ENCODE measurements around the gene FAM135A.
"Not testable (repeated sequence)": the region's sequence is repeated elsewhere in the genome, so short reads cannot be mapped to it uniquely, and the experiment has no call there.

Gene FAM135A

DNA sequence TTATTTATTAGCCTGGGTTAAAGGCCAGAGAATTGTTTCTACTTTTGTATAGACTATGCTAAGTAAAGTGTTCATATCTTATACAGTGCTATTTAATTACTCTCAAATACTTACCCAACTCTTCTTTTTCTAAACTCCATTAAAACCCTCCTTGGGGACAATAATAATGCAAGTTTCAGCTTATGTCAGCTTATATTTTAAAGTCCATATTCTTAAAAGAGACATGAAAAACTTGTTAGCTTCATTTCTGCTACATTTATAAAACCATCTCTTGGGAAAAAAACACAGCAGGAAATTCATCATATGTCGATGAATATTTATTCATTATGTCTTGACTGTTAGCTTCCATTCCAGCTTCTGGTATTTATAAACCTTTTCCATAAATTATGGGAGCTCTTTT lies 81.5 kb downstream of the FAM135A start:
- Histone ChIP-seq H3K4me1 (ENCODE audit: insufficient read depth, insufficient read length) (no peaks in the 10 kb centered on the region), H3K9ac (ENCODE audit: insufficient read length, low read depth) (no peak overlapping the region), H3K36me3 (ENCODE audit: insufficient read depth, insufficient read length, low read length) (no peaks in the 10 kb centered on the region), H3K9me3 (ENCODE audit: insufficient read depth, low read length) (no peaks in the 10 kb centered on the region), H3K4me3 (ENCODE audit: insufficient read length, low read depth) (no peak overlapping the region), H3K27me3 (ENCODE audit: insufficient read depth, insufficient read length) (no peaks in the 10 kb centered on the region)
- no peak for TF ChIP-seq YY1 (IDR thresholded peaks at IDR 0.05; ENCODE audit: insufficient read depth, insufficient read length)
- no peak for TF ChIP-seq ZNF274 (IDR thresholded peaks at IDR 0.05; ENCODE audit: low read depth, low read length)
- no peak for TF ChIP-seq SUZ12 (IDR thresholded peaks at IDR 0.05; ENCODE audit: extremely low read depth, insufficient read depth, insufficient read length)
- DNase-seq (ENCODE audit: low read depth, low spot score): no peak

DNA sequence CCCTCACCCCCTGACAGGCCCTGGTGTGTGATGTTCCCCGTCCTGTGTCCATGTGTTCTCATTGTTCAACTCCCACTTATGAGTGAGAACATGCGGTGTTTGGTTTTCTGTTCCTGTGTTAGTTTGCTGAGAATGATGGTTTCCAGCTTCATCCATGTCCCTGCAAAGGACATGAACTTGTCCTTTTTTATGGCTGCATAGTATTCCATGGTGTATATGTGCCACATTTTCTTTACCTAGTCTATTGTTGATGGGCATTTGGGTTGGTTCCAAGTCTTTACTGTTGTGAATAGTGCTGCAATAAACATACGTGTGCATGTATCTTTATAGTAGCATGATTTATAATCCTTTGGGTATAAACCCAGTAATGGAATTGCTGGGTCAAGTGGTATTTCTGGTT lies 82.5 kb downstream of the FAM135A start:
- H3K4me3 ChIP-seq (ENCODE audit: insufficient read length, low read depth); H3K4me1 ChIP-seq (ENCODE audit: insufficient read depth, insufficient read length); H3K9me3 ChIP-seq (ENCODE audit: insufficient read depth, low read length); H3K9ac ChIP-seq (ENCODE audit: insufficient read length, low read depth); H3K36me3 ChIP-seq (ENCODE audit: insufficient read depth, insufficient read length, low read length); DNase-seq (ENCODE audit: low read depth, low spot score); H3K27me3 ChIP-seq (ENCODE audit: insufficient read depth, insufficient read length): not testable (repeated sequence)

DNA sequence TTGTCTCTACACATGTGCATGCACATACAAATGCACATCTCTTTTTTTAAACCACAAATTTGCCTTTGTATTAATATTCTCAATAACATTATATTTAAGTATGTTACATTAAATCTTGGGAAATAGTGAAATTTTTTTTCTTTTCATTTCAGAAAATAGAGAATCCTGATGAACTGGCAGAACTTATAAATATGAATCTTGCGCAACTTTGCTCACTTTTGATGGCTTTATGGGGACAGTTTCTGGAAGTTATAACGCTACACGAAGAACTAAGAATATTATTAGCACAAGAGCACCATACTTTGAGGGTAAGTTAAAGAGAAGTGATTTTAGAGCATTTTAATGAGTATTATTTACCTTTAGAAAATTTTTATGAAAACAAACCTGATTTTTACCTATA lies 89.2 kb downstream of the FAM135A start:
- no peak overlapping the region for H3K4me3 ChIP-seq (ENCODE audit: insufficient read length, low read depth)
- no peak for DNase-seq (ENCODE audit: low read depth, low spot score)
- H3K4me1 ChIP-seq (ENCODE audit: insufficient read depth, insufficient read length): no peaks in the 10 kb centered on the region
- no peak for TF ChIP-seq SUZ12 (IDR thresholded peaks at IDR 0.05; ENCODE audit: extremely low read depth, insufficient read depth, insufficient read length)
- no peak for TF ChIP-seq ZNF274 (IDR thresholded peaks at IDR 0.05; ENCODE audit: low read depth, low read length)
- TF ChIP-seq YY1 (IDR thresholded peaks at IDR 0.05; ENCODE audit: insufficient read depth, insufficient read length): no peak
- H3K36me3 ChIP-seq (ENCODE audit: insufficient read depth, insufficient read length, low read length): peaks cover 15% of the 10 kb centered on the region
- H3K9ac ChIP-seq (ENCODE audit: insufficient read length, low read depth): no peak overlapping the region
- no peaks in the 10 kb centered on the region for H3K27me3 ChIP-seq (ENCODE audit: insufficient read depth, insufficient read length)
- H3K9me3 ChIP-seq (ENCODE audit: insufficient read depth, low read length): peaks cover 22% of the 10 kb centered on the region

DNA sequence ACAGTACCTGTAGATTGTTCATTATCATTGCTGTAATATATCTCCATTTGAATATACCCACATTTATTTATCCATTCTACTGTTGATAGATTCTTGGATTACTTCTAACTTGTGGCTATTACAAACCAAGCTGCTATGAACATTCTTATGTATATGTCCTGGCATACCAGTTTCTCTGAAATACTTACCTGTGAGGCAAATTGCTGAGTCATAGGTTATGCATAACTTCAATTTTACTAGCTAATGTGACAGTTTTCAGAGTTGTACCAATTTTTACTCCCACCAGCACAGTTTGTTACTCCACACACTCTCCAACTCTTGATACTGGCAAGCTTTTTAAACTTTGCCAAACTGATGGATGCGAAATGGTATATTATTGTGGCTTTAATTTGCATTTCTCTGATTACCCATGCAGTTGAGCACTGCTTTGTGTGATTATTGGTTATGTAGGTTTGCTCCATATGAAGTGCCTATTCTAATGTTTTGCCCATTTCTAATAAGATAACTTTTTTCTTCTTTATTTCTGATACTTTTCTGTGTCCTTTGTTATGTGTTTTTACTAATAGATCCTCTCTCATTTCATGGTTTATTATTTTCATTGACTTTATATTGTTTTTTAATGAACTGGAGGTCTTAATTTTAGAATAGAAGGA lies 90.6 kb downstream of the FAM135A start:
- H3K9me3 ChIP-seq (ENCODE audit: insufficient read depth, low read length): peaks cover 22% of the 10 kb centered on the region
- TF ChIP-seq YY1 (IDR thresholded peaks at IDR 0.05; ENCODE audit: insufficient read depth, insufficient read length) (no peak), ZNF274 (IDR thresholded peaks at IDR 0.05; ENCODE audit: low read depth, low read length) (no peak), SUZ12 (IDR thresholded peaks at IDR 0.05; ENCODE audit: extremely low read depth, insufficient read depth, insufficient read length) (no peak)
- H3K4me1 ChIP-seq (ENCODE audit: insufficient read depth, insufficient read length): no peaks in the 10 kb centered on the region
- no peaks in the 10 kb centered on the region for H3K27me3 ChIP-seq (ENCODE audit: insufficient read depth, insufficient read length)
- H3K4me3 ChIP-seq (ENCODE audit: insufficient read length, low read depth): no peak overlapping the region
- no peak overlapping the region for H3K9ac ChIP-seq (ENCODE audit: insufficient read length, low read depth)
- H3K36me3 ChIP-seq (ENCODE audit: insufficient read depth, insufficient read length, low read length): peaks cover 15% of the 10 kb centered on the region
- DNase-seq (ENCODE audit: low read depth, low spot score): no peak

DNA sequence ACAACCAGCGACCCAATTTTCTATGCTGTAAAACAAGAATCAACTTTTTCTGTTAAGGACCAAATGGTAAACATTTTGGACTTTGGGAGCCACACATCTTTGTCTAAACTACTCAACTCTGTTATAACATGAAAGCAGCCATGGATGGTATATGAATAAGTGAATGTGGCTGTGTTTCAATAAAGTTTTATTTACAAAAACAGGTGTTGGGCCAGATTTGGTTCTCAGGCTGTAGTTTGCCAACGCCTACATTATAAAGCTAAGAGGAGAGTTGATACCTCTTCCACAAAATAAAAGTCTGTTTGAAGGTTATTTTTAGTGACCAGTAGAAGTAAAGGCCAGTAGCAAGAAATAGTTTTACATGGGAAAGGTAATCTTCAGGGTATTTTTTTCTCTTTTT lies 93.0 kb downstream of the FAM135A start:
- peaks cover 22% of the 10 kb centered on the region for H3K9me3 ChIP-seq (ENCODE audit: insufficient read depth, low read length)
- H3K4me3 ChIP-seq (ENCODE audit: insufficient read length, low read depth): no peak overlapping the region
- H3K9ac ChIP-seq (ENCODE audit: insufficient read length, low read depth): no peak overlapping the region
- peaks cover 15% of the 10 kb centered on the region for H3K36me3 ChIP-seq (ENCODE audit: insufficient read depth, insufficient read length, low read length)
- no peak for DNase-seq (ENCODE audit: low read depth, low spot score)
- TF ChIP-seq ZNF274 (IDR thresholded peaks at IDR 0.05; ENCODE audit: low read depth, low read length) (no peak), YY1 (IDR thresholded peaks at IDR 0.05; ENCODE audit: insufficient read depth, insufficient read length) (no peak), SUZ12 (IDR thresholded peaks at IDR 0.05; ENCODE audit: extremely low read depth, insufficient read depth, insufficient read length) (no peak)
- H3K4me1 ChIP-seq (ENCODE audit: insufficient read depth, insufficient read length): no peaks in the 10 kb centered on the region
- H3K27me3 ChIP-seq (ENCODE audit: insufficient read depth, insufficient read length): no peaks in the 10 kb centered on the region

DNA sequence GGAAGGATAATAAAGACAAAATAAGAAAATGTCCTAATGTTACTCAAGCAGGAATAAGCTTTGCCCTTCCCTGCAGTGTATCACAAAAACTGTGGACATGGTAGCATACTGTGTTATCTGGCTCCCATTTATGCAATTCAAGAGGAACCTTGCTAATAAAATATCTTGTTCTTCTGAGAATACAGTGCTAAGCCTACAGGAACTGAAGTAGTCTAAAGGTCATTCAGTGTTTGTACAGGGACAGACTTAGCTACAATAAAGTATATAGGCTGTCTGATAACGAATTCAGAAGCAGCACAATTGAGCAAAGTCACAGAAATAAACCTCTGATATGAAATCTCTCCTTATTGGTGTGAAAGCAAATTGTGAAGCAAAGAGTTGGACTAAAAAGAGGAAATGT lies 93.9 kb downstream of the FAM135A start:
- no peak for DNase-seq (ENCODE audit: low read depth, low spot score)
- H3K27me3 ChIP-seq (ENCODE audit: insufficient read depth, insufficient read length): no peaks in the 10 kb centered on the region
- no peak overlapping the region for H3K4me3 ChIP-seq (ENCODE audit: insufficient read length, low read depth)

DNA sequence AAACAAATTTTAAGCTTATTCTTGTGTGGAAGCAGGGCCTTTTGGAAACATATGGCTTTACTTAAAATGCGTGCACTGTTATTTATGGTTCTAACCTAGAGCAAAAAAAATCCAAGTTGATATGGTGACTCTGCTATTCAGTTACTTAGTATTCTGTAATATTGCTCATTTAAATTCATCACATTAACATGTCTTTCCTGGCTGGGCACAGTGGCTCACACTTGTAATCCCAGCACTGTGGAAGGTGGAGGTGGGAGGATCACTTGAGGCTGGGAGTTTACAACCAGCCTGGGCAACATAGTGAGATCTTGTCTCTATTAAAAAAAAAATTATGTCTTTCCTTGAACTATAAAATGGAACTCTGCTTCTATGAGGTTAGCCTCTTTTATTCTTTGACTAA lies 95.6 kb downstream of the FAM135A start:
- no peak overlapping the region for H3K9ac ChIP-seq (ENCODE audit: insufficient read length, low read depth)
- no peaks in the 10 kb centered on the region for H3K27me3 ChIP-seq (ENCODE audit: insufficient read depth, insufficient read length)
- no peak for TF ChIP-seq YY1 (IDR thresholded peaks at IDR 0.05; ENCODE audit: insufficient read depth, insufficient read length)
- TF ChIP-seq SUZ12 (IDR thresholded peaks at IDR 0.05; ENCODE audit: extremely low read depth, insufficient read depth, insufficient read length): no peak
- TF ChIP-seq ZNF274 (IDR thresholded peaks at IDR 0.05; ENCODE audit: low read depth, low read length): no peak
- H3K4me3 ChIP-seq (ENCODE audit: insufficient read length, low read depth): no peak overlapping the region
- H3K4me1 ChIP-seq (ENCODE audit: insufficient read depth, insufficient read length): no peaks in the 10 kb centered on the region
- DNase-seq (ENCODE audit: low read depth, low spot score): no peak
- peaks cover 7% of the 10 kb centered on the region for H3K36me3 ChIP-seq (ENCODE audit: insufficient read depth, insufficient read length, low read length)
- peaks cover 10% of the 10 kb centered on the region for H3K9me3 ChIP-seq (ENCODE audit: insufficient read depth, low read length)

More for the DNA sequence above, 93.9 kb downstream of the FAM135A start:
- Histone ChIP-seq H3K4me1 (ENCODE audit: insufficient read depth, insufficient read length) (no peaks in the 10 kb centered on the region), H3K36me3 (ENCODE audit: insufficient read depth, insufficient read length, low read length) (peaks cover 15% of the 10 kb centered on the region), H3K9ac (ENCODE audit: insufficient read length, low read depth) (no peak overlapping the region), H3K9me3 (ENCODE audit: insufficient read depth, low read length) (peaks cover 22% of the 10 kb centered on the region)
- TF ChIP-seq SUZ12 (IDR thresholded peaks at IDR 0.05; ENCODE audit: extremely low read depth, insufficient read depth, insufficient read length) (no peak), YY1 (IDR thresholded peaks at IDR 0.05; ENCODE audit: insufficient read depth, insufficient read length) (no peak), ZNF274 (IDR thresholded peaks at IDR 0.05; ENCODE audit: low read depth, low read length) (no peak)
